COLO668 (cell line): ENCODE results near the gene NCAPG2.

Experiments used
- DNase-seq: peaks from one replicate; lab custom pipeline; 2025; ENCODE audit not compliant: unreplicated experiment; lab: John Stamatoyannopoulos, UW

Gene NCAPG2

GRCh38 chr7:158581440-158582088 is 123.0 kb downstream of the NCAPG2 start:
- DNase-seq: peak; percentile 77
